Stimulated activated CD4-positive, alpha-beta T cell treated with anti-CD3 and anti-CD28 coated beads, Interleukin-2, amount 100 ng/mL, for 4 hours (primary cell): Measurements from ENCODE around the gene HAVCR2.

Experiments
- DNase-seq: peaks from one replicate; pipeline ENCODE4 v3.0.0-alpha.2; 2020; ENCODE audit warnings: low read depth

The HAVCR2 gene

GRCh38 chr5:157045601-157046000 is 63.2 kb downstream of the HAVCR2 start:
- no peak for DNase-seq

DNA sequence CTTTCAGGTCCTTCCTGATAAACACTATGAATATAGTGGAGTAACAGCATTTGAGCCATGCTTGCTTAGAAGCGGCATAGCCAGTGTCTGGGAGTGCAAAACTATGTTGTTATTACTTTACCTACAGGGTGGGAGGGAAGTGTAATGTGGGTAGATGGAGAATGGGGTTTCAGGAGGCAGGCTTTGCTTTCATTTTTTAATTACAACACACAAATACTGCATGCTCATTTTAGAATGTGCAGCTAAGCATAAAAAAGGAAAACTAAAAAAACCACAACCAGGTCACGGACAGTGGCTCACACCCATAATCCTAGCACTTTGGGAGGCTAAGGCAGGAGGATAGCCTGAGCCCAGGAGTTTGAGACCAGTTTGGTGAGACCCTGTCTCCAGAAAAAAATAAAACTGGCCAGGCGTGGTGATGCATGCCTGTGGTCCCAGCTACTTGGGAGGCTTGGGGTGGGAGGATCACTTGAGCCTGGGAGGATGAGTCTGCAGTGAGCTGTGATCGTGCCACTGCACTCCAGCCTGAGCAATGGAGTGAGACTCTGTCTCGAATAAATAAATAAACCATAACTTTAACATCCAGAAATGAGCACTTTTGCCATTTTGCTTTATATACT is 70.2 kb downstream of the HAVCR2 start:
- DNase-seq: no peak
